ENCODE measurements around the gene GPR143.
"Not testable (repeated sequence)": the region's sequence is repeated elsewhere in the genome, so short reads cannot be mapped to it uniquely, and the experiment has no call there.

Gene GPR143

DNA sequence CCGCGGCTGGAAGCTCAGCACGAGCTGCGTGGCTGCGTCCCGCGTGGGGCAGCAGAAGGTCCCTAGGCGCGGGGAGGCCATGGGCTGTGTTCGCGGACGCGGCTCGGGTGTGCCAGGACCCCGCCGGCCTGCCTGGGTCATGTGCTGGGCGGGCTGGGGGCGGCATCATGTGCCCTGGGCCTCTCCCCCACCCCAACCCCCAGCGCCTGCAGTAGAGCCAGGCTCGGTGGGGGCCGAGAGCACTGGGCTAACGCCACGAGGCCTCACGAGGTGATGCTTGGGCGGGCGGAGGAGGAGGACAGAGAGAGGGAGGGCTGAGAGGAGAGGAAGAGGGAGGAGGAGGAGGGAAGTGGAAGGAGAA, at the start of gene GPR143:
Gene GPR143 (minus strand): TSS at position 111 of the 361 bp plus-strand sequence. CDS start 30 bp downstream, at position 81.
- DNase-seq: no peak

DNA sequence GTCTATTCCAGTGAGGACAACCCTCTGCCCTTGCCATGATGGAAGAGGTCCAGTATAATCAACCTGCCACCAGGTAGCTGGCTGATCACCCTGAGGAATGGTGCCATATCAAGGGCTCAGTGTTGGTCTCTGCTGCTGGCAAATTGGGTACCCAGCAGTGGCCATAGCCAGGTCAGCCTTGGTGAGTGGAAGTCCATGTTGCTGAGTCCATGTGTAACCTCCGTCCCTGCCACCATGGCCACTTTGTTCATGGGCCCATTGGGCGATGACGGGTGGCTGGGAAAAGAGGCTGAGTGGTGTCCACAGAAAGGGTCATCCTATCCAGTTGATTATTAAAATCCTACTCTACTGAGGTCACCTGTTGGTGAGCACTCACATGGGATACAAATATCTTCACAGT, 45.4 kb upstream of the GPR143 start:
- not testable (repeated sequence) for DNase-seq

DNA sequence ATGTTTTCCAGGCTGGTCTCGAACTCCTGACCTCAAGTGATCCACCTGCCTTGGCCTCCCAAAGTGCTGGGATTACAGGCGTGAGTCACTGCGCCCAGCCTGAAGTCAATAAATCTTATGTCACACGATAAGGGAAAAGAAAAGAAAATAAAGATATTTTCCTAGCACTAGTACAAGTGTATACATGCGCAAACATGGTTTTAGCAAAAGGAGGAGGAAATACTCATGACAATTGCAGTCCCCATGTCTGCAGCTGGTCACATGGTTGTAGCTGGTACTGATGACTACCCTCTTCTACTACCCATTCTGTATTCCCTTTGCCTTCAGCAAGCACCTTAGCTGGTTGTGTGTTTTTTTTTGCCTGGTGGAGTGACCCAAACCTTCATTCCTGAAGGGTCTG, 44.2 kb upstream of the GPR143 start:
- not testable (repeated sequence) for DNase-seq

DNA sequence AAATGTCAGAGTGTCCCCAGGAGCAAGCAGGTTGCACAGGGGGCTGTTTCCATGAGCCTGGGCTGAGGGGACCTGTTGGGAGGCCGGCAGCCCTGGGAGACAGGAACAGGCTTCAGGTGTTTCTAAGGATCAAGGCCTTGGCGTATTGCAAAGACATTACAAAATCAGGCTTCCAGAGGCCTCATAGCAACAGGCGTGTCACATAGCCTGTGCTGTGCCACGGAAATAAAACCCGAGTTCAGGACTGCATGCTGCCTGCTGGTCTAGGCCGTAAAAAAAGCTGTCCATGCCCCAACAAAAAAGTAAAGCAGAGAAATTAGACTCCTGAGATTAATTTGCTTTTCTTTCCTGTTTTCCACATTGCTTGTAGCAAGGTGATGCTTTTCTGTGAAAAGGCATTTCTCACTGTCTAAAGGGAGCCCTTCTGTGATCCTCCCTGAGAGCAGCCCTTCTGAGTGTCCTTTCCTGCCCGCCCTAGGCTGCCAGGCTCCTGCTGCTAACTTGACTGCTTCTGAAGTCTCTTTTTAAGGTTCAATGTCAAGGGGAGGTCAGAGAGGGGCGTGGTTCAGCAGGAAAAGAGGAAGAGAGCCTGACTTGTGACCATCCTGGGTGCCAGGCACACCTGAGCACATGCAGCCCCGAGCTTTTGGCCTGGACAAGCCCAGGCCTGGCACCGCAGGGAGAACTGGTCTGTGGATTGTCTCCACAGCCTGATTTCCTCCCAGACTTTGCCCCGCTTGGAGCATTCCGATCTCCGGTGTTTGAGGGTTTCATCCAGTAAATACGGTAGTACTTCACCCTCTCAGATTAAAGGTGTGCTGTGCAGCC, 41.9 kb upstream of the GPR143 start:
- no peak for DNase-seq

DNA sequence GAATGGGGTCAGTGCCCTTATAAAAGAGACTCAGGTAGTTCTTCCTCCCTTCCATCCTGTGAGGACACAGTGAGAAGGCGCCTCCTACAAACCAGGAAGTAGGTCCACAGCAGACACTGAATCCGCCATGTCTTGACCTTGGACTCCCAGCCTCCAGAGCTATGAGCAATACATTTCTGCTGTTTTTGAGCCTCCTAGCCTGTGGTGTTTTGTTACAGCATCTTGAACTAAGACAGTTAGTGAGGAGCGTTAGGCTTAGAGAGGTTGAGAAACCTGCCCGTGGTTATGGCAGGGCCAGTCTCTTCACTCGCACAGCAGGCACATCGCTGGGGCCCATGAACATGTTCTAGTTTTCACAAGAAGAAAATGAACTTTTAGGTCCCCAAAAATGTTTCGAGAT, 40.3 kb upstream of the GPR143 start:
- DNase-seq: no peak

DNA sequence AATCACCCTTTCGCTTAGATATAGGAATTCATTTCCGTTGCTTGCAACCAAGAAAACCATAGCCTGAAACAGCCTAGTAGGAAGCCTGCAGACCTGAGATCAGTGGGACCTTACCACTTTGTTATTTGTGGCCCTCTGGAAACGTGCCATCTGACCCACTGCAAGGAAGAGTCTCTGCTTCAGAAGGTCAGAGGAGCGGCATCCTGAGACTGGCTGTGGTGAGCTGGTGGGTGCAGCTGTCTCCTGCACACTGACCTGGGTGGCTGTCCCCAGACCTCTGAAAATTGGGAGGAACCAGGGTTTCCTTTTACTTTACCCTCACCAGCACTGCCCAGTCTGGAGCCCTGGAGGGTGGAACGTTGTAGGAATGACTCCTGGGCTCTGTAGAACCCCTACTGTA, 38.8 kb upstream of the GPR143 start:
- no peak for DNase-seq

DNA sequence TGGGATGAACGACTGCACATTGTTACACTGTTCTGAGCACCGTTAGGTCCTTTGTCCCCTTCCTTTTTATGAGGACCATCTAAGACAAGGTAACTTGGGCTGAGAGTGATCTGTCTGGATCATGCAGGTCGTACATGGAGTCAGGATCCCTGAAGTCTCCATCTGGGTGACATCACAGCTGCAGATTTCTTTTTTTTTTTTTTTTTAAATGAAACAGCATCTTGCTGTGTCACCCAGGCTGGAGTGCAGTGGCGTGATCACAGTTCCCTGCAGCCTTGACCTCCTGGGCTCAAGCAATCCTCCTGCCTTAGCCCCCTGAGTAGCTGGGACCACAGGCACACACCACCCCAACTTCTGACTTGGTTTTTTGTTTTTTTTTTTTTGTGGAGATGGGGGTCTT, 37.1 kb upstream of the GPR143 start:
- DNase-seq: no peak

DNA sequence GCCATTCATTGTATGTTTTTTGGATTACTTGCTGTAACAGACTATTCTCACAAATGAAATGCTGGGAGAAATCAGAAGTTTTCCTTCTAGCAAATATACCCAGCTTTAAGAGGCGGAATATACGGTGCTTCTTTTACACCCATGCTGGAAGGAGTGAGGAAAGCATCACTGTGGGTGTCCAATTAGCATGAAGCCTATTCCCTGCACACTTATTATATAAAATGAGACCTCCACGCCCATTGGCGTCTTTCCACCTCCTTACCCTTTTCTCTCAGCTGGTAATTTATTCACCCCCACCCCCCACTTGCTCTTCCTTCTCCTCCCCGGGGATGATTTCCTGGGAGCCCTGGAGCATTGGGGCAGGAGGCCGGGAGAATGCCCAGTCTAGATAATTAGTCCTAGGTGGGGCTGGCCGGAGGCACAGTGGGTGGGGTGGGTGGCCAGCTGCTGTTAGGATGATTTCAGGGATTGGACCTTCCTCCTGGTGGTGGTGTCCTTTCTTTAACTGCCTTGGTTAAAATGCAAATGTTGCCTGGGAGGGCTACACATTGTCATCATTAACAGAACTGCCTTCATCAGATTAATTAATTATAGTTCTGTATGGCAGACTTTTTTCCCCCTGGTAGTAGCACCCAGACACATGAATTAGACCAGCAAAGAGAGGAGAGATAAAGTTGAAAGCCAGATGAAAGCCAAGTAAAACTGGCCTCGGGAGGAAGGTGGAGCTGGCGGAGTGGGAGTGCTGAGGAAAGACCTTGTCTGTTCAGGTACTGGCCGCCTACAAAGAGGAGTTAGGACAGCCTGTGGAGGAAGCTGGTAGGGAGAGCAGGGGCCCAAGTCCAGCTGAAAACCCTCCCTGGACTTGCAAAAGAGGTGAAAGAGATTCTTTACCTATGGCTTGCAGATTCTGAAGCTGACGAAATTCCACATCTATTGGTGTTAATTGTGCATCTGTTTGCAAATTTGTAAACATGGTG, 32.0 kb upstream of the GPR143 start:
- no peak for DNase-seq

DNA sequence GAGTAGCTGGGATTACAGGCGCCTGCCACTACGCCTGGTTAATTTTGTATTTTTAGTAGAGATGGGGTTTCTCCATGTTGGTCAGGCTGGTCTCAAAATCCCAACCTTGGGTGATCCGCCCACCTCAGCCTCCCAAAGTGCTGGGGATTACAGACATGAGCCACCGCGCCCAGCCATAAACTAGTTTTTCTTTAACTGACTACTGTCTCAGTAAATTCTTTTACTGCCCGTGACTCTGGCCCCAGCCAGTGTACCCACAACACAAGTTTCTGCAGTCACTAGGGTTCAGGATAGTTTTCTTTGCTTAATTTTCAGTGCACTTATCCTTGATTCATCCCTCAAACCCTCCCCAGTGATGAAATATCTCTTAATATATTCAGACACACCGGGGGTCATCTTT, 28.8 kb upstream of the GPR143 start:
- DNase-seq: no peak

DNA sequence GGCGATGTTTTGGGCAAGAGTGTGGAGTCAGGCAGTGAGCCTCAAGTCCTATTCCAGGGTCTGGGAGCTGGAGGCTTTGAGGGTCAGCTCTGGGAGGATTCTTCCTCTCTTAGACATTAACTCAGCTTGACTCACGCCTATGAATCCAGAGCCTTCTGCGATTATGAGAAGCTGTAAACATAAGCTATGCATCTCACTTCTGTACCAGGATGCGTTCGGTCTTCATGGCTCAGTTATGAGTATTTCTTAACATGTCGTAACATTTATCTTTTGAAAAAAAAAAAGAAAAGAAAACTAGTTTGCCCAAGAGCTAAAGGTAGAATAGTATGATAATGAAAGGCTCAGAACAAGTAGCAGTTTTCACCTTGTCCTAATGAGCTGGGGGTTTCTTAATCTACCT, 25.2 kb upstream of the GPR143 start:
- no peak for DNase-seq

DNA sequence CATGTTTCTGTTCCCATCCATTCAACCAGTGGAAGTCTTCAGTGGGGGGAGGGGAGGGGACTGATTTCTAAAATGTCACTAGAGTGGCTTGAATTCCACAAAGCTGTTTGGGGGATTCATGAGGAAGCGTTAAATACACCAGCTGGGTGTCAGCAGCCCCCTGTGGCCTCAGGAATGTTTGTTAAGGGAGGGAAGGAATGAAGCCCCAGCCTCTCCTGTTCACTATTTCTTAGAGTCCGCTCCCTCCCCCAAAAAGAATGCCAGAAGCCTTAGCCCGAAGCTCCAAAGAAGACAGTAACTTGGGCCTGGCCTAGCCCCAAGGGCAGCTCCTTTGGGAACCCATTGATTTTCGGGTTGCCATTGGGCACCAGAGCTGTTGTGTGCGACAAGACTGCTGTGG, 23.9 kb upstream of the GPR143 start:
- no peak for DNase-seq

DNA sequence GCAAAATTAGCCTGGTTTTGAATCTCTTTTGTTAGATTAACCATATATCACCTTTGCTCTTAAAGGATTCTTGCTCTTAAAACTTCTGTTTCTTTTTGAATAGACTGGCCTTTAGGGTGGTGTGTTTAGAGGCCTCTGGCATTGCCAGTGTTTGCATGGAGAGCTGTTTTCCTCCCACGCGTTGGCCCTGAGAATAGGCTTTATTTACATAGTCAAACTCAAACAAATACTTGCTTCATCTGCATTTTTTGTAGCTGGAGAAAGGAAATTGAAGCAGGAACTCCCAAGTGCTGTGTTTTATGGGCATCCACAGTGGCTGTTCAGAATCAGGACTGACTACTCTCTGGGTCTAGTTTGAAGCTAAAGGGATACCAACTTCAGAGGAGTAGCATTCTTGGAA, 23.3 kb upstream of the GPR143 start:
- DNase-seq: no peak

DNA sequence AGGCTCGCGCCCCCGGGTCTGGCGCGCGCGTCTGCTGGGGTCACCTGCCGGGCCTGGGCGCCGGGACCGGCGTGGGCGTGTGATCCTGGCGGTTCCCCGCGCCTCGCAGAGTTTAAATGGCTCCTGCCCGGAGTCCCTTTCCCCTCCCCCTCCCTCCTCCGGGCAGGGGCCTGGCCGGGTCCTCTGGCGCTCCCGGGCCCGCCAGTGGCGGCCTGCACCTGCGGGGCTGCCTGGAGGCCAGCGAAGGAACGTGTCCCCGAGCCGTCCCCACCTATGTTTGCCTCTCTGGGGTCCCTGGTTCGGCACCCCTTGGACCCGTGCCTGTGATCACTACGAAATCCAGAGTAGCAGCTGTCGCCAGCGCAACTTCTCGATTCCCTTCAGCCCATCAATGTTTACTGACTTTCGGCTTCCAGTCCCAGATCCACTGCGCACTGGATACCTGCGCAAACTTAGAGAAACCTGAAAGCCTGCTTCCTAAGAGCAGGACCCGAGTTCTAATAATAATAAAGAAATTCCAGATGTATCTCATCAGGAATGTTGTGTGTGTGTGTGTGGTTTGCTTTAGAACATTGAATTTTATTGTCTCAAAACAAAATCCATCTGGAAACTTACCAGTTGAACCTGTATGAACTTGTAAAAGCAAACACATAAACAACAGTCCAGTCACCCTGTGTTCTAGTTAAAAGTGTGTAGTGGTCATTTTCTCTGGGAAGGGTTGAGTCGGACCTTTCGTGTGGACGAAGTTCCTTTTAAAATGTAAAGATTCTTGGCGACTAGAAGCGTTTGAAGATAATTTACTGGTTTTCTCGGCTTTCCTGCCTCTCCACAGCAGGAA, 21.4 kb upstream of the GPR143 start:
- no peak for DNase-seq

DNA sequence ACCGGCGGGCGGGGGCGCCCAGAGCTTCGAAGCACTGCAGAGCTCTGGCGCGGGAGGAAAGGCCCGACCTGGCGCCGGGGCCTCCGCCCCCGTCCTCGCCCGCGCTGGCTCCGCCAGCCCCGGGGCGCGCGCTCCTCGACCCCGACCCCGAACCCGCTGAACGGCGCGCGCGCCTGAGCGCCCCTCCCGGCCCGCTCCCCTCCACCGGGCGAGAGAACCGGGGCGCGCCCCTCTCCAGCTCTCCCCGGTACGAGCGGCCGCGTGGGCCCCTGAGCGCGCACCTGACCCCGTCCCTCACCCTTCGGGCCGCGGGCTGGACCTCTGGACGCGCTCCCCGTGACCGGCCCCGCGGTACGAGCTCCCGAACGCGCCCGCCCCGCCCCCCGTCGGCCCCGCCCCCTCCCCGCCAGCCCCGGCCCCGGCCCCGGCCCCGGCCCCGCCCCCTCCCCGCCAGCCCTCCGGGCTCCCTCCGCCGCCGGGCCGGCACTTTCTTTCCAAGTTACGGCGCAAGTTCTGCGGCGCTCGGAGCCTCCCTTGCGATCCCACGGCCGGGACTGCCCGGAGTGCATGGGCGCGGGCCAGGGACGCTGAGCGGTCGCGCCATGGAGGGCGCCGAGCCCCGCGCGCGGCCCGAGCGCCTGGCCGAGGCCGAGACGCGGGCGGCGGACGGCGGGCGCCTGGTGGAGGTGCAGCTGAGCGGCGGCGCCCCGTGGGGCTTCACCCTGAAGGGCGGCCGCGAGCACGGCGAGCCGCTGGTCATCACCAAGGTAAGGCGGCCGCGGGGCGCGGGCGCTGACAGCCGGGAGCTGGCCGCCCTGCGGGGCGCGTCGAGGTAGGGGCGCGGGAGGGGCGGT, 20.5 kb upstream of the GPR143 start, which contains the start of gene SHROOM2:
Gene SHROOM2 (plus strand): TSS at position 486 of the 854 bp plus-strand sequence. CDS start 117 bp downstream, at position 603.
- DNase-seq: no peak

DNA sequence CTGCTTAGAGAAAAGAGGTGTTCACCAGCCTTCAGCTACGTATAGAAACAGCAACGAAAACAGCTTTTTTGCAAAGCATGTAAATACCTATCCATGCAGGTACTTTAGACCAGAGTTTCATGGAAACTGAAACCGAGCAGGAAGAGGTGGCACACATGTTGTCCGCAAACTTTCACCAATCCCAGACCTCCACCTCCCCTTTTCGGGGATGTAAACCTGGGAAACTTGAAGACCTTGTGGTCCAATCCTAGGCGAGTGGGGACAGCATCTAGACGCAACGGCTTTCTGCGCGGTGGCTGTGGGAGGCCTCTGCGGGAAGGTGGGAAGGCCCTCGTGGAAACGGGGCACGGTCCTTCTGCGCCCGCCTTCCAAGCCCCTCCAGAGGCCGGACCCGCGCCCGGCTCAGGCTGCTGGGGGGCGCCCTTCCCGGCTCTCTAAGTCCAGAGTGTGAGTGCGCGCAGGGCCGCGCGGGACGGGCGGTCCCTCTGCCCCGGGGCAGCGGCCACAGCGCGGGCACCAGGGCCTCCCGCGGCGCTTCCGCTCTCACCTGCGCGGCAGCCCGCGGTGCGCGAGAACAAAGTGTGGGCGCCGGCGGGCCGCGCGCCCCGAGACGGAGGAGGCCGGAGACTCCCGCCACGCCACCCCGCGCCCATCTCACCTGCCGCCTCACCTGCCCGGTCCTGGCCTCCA, 19.8 kb upstream of the GPR143 start:
- DNase-seq: no peak

DNA sequence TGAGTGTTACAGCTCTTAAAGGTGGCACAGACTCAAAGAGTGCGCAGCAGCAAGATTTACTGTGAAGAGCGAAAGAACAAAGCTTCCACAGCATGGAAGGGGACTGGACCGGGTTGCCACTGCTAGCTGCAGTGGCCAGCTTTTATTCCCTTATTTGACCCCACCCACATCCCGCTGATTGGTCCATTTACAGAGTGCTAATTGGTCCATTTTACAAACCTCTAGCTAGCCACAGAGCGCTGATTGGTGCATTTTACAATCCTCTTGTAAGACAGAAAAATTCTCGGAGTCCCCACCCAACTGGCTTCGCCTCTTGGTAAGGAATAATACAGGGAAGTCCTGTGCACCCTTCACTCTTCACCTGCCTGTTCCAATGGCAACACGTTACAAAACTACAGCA, 18.7 kb upstream of the GPR143 start:
- DNase-seq: no peak

DNA sequence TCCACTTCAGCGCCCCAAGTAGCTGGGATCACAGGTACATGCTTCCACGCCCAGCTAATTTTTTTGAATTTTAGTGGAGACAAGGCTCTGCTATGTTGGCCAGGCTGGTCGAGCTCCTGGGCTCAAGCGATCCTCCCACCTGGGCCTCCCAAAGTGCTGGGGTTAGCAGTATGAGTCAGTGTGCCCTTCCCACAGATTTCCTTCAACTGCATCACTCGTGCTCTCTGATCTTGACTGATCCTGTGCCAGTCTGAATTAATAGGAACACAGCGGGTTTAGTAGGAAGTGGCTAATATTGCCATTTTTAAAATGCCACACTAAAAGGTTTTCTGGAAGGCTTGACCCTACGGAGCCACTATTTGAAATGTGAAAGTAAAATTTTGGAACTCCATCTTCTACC, 16.3 kb upstream of the GPR143 start:
- no peak for DNase-seq

DNA sequence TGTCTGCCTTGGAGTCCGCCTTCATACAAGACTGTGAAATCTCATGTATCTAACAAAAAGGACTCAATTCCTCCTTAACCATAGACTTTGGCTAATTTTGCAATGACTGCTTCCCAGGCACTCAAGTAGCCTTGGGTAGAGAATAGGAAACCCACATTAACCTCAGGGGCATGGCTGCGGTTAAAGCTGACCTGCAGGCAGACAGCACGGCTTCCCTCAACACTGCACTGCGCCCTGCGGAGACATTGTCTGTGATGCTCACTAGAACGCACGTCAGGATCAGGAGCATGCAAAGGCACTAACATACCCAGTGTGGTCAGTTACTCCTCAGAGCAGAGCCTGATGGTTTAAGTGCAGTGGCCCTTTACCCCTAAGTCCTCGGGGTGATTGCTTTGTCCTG, 10.3 kb upstream of the GPR143 start:
- DNase-seq: no peak

DNA sequence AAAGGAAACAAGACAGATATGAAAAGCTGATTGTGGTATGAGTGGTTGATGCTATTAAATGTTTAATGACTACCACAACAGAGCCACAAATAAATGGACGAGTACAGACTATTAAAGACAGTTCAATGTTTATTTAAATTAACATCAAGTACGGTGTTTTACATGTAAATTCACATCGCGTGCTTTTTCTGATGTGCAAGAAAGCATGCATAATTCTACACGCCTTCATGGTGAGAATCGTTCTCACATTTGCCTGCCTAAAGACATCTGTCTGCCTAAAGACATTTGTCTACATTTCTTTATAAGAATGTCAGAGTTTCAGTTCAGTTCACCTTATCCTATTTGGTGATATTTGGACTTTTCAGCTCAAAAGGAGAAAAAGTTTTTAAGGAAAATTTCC, 7.3 kb upstream of the GPR143 start:
- DNase-seq: no peak

DNA sequence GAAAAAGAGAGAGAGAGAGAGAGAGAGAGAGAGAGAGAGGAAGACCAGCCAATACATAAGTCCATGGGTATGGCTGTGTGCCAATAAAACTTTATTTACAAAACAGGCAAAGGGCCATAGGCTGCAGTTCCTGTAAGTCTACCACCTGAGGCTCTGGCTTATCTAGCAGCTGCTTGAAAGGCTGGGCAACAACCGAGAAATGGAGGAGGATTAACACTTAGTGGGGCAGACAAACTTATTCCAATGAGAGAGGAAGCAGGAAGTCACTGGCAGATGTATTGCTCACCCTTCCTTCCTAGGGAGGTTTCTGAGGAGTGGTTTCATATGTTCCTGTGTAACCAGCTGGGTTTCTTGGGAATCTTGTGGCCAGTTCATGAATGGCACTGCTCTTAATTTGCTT, 4.7 kb upstream of the GPR143 start:
- DNase-seq: no peak

DNA sequence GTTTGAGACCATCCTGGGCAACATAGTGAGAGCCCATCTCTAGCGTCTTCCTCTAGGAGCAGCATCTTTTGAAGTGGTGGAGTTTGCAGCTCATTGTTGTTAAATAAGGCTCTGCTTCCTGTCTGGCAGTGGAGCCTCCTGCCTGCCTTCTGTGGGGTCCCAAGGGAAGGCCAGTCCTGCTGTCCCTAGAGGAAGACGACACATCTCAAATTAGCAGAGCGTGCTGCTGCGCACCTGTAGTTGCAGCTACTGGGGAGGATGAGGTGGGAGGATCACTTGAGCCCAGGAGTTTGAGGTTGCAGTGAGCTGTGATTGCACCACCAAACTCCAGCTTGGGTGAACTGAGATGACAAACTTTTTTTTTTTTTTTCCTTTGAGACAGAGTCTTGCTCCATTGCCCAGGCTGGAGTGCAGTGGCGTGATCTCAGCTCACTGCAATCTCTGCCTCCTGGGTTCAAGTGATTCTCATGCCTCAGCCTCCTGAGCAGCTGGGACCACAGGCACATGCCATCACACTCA, 2.7 kb upstream of the GPR143 start:
- not testable (repeated sequence) for DNase-seq

Measured in CD4-positive, alpha-beta T cell treated with Interleukin-12 subunit alpha and Interleukin-12 subunit beta, for 1 hour (primary cell).